Left lung (tissue), 10 donors: Measurements from ENCODE around the gene RPP14. TPM values are rescaled to one million over a fixed set of nuclear protein-coding genes. Genes with fewer than 3 reads are reported as not detected.

Experiments used
- ATAC-seq: fragments of 200-7000 bp; cut with Tn5 transposase; one replicate; pipeline ENCODE4 v1.9.1; 2020; ENCODE audit warnings: moderate library complexity
- DNase-seq, 4 donors: peaks; one replicate each; pipeline ENCODE4 v3.0.0-alpha.2; 2013 to 2020
- H3K27ac ChIP-seq, 2 donors: fragments of 200-600 bp; sonication (generic) in 1 of 2; one replicate each; pipeline versions ENCODE4 v1.5.0 to v1.8.0; 2020 to 2021
- H3K27me3 ChIP-seq, 2 donors: fragments of 200-600 bp; sonication (generic) in 1 of 2; one replicate each; pipeline versions ENCODE4 v1.5.0 to v1.8.0; 2020 to 2021
- H3K36me3 ChIP-seq, 2 donors: fragments of 200-600 bp; sonication (generic) in 1 of 2; one replicate each; pipeline versions ENCODE4 v1.5.0 to v1.8.0; 2020 to 2021
- H3K4me1 ChIP-seq, 2 donors: fragments of 200-600 bp; one replicate each; pipeline ENCODE4 v1.8.0; 2021
- H3K4me3 ChIP-seq, 2 donors: fragments of 200-600 bp; sonication (generic) in 1 of 2; one replicate each; pipeline versions ENCODE4 v1.5.0 to v1.8.0; 2020 to 2021; ENCODE audit warnings: mild to moderate bottlenecking in 1 of 2
- H3K9me3 ChIP-seq, 2 donors: fragments of 200-600 bp; sonication (generic) in 1 of 2; one replicate each; pipeline versions ENCODE4 v1.5.0 to v1.8.0; 2020 to 2021
- CTCF ChIP-seq, 2 donors: fragments of 200-600 bp; sonication (generic) in 1 of 2; IDR thresholded peaks; one replicate each; pipeline versions ENCODE4 v1.5.0 to v1.8.0; 2021; ENCODE audit warnings: antibody characterized with exemption in 2 of 2
- intact Hi-C, 2 donors: fragments of 100-400 bp; cut with DNase I; formaldehyde crosslinking; loops; one replicate each; pipeline versions ENCODE4 v1.11.2 to v1.14.2; 2022
- polyA plus RNA-seq, 6 donors: library from polyadenylated mRNA; unstranded; fragments of 120-200 nt; gene quantifications; one replicate each; pipeline ENCODE4 v1.2.1, GENCODE V29; 2013; ENCODE audit not compliant: insufficient read length in 6 of 6
- total RNA-seq, 2 donors: library from RNA; stranded (reverse); fragmentation: NEBNext Ultra II Directional; extraction: Animal tissue kit (Norgen Biotek cat#: 25700); gene quantifications; one replicate each; pipeline ENCODE4 v1.2.1, GENCODE V29; 2021
- donor health status: DM: no; HTN: yes; CAD: no.
- donor health status: DM: no; HTN: no; CAD: no.

Gene RPP14
- total and polyA plus RNA-seq, 8 donors: 12.7 to 21.5 (median 19.1) TPM

- H3K4me1 ChIP-seq: peaks cover 0 to 58% of the 10 kb centered on the region in 2 donors
- ATAC-seq (peak; percentile 34), DNase-seq (no peak)
- H3K9me3 ChIP-seq: no peaks in the 10 kb centered on the region
- no peak for TF ChIP-seq CTCF (IDR thresholded peaks at IDR 0.05)
- no peak overlapping the region for H3K4me3 ChIP-seq
- H3K27me3 ChIP-seq: no peaks in the 10 kb centered on the region
- H3K27ac ChIP-seq: peak overlapping the region in 1 of 2 donors; percentile 78
- no peaks in the 10 kb centered on the region for H3K36me3 ChIP-seq
- intact Hi-C loops: no loop called here
Measured at GRCh38 chr3:58356054-58356453, 50.0 kb downstream of the RPP14 start.

GRCh38 chr3:58357402-58357801, 51.4 kb downstream of the RPP14 start:
- H3K27me3 ChIP-seq: no peaks in the 10 kb centered on the region
- ATAC-seq (no peak), DNase-seq (no peak)
- intact Hi-C loops: no loop called here
- H3K4me1 ChIP-seq: peaks cover 0 to 47% of the 10 kb centered on the region in 2 donors
- H3K27ac ChIP-seq: no peak overlapping the region
- TF ChIP-seq CTCF (IDR thresholded peaks at IDR 0.05): no peak
- no peak overlapping the region for H3K4me3 ChIP-seq
- H3K36me3 ChIP-seq: no peaks in the 10 kb centered on the region
- H3K9me3 ChIP-seq: no peaks in the 10 kb centered on the region

- H3K4me3 ChIP-seq: no peak overlapping the region
- no peaks in the 10 kb centered on the region for H3K9me3 ChIP-seq
- TF ChIP-seq CTCF (IDR thresholded peaks at IDR 0.05): no peak
- no peak for ATAC-seq
- H3K4me1 ChIP-seq: peaks cover 0 to 42% of the 10 kb centered on the region in 2 donors
- no peaks in the 10 kb centered on the region for H3K36me3 ChIP-seq
- intact Hi-C loops: no loop called here
- no peaks in the 10 kb centered on the region for H3K27me3 ChIP-seq
- no peak for DNase-seq
- no peak overlapping the region for H3K27ac ChIP-seq
Measured at GRCh38 chr3:58358092-58358491, 52.0 kb downstream of the RPP14 start.

DNA sequence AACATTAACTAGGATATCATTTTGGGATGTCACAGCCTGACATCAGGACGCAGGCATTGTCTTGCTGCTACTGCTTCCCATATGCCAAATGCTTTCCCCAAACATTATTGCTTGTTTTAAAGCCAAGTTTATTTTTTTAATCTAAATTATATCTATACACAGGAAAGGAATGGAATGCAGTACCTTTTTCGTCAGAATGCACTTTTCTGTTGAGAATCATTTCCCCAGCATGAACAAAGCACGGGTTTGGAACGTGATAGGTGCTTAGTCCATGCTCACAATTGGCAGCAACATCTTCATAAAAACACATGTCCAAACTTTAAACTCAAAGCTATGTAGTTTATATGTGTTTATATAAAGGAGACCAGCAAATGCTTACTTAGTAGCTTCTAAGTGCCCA, 52.8 kb downstream of the RPP14 start:
- no peaks in the 10 kb centered on the region for H3K27me3 ChIP-seq
- DNase-seq: no peak
- H3K9me3 ChIP-seq: no peaks in the 10 kb centered on the region
- H3K36me3 ChIP-seq: no peaks in the 10 kb centered on the region
- ATAC-seq: no peak
- H3K4me3 ChIP-seq: no peak overlapping the region
- H3K27ac ChIP-seq: no peak overlapping the region
- peaks cover 0 to 35% of the 10 kb centered on the region in 2 donors for H3K4me1 ChIP-seq
- no peak for TF ChIP-seq CTCF (IDR thresholded peaks at IDR 0.05)
- intact Hi-C loops: no loop called here

DNA sequence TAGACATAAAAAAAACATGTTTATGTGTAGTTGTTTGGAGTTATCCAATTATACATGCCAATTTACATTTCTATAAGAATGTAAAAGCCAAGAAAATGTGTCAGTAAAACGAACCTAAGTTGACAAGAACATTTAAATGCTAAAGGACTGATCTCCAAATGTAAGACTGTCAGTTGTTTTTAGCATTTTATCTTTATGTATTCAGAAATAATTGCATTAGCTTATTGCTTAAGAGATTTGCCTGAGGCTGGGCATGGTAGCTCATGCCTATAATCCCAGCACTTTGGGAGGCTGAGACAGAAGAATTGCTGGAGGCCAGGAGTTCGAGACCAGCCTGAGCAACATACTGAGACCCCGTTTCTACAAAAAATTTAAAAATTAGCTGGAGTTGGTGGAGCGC, 53.6 kb downstream of the RPP14 start:
- Histone ChIP-seq H3K27me3 (no peaks in the 10 kb centered on the region), H3K4me3 (no peak overlapping the region), H3K36me3 (no peaks in the 10 kb centered on the region), H3K4me1 (peaks cover 0 to 27% of the 10 kb centered on the region in 2 donors), H3K27ac (no peak overlapping the region), H3K9me3 (no peaks in the 10 kb centered on the region)
- no peak for DNase-seq
- no peak for TF ChIP-seq CTCF (IDR thresholded peaks at IDR 0.05)
- intact Hi-C loops: no loop called here
- no peak for ATAC-seq
